ENCODE measurements around the gene MGLL.

MGLL gene

DNA sequence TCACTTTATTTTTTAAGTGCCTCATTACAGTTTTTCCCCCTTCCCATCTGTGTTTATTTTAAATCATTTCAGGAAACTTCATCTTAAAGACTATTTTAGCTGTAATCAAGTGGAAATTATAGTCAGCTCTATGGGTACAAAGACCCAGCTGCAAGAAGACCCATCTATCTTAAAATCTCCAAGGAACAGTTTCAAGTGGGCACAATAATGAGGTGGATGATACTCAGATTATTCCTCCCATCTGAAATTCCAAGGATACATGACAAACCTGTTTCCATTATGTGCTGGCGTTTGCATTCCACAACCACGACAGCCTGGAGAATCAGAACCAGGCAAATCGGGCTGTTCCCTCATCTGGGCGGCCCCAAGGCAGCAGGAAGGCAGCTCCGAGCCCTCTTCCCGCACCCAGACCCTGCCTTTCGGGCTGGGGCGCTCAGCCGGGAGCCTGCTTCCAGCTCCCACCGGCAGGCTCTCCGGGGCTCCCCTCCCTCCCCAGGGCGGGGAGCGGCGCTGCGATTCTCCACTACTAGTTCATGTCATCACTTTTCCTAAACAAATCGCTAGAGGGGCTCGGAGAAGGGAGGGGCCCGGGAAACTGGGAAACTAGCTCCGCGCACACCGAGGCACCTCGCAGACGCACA, at the start of gene MGLL:
MGLL (minus strand) TSS at position 475 of the 641 bp plus-strand sequence; CDS start at position 278, 197 bp downstream.
- DNase-seq (ENCODE audit: low read depth) = no peak

DNA sequence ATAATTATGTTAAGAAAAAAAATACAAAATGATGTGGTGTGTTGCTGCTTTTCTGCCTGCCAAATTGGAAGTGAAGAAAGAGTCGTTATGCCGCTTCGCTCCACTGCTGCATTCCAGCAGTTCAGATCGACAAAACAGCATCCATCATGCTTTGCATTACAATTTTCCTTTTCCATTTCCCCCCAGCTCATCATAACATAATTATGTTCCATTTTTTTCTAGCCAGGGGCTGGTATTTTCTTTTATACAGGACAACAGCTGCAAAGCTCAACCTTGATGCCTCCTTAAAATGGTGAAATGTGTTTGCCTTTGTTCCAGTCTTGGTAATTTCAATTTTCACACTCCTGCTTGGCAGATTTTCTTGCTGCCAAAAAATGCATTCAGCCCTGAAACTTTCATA, 47.8 kb upstream of the MGLL start:
- no peak for DNase-seq (ENCODE audit: low read depth)

DNA sequence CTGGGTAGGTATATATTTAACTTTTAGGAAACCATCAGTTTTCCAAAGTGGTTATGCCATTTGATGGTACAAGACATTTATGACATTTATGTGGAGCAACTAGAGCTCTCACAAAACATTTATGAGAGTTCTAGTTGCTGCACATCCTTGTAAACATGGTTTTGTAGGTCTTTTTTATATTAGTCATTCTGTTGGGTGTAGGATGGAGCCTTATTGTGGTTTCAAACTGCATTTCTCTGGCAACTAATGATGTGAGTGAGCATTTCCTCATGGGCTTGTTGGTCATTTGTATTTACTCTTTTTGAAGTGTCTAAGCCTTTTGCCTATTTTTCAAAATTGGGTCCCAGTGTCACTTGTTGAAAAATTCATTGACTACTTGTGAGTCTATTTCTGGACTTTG, 45.7 kb upstream of the MGLL start:
- no peak for DNase-seq (ENCODE audit: low read depth)

DNA sequence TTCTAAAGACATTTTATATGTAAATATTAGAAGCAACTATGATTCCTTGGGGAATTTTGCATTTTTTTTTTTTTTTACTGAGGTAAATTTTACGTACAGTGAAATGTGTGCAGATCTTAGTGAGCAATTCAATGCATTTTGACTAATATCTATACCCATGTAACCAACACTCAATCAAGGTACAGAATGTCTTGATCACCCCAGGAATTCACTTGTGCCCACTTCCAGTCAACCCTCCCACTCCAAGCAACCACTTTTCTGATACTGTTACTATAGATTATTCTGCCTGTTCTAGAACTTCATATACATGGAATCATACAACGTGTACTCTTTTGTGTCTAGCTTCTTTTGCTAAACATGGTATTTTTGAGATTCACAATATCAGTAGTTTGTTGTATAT, 45.1 kb upstream of the MGLL start:
- no peak for DNase-seq (ENCODE audit: low read depth)

DNA sequence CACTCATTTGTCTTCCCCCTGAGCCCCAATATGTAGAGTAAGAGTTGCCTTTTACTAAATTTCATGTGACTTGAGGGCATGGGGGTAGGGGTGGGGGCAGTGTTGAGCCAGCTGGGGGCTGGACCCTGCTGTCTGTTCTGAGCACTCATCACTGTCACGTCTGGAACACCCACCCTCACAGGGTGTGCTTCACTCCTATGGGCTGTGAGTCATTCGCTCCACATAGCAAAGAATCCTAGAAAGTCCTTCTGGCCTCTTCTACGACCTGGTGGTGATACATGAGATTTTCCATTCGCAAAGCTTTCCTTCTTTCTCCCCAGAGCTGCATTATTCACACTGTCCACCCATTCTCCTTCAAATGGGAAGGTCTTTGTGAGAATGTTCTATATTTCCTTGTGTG, 43.6 kb upstream of the MGLL start:
- no peak for DNase-seq (ENCODE audit: low read depth)

DNA sequence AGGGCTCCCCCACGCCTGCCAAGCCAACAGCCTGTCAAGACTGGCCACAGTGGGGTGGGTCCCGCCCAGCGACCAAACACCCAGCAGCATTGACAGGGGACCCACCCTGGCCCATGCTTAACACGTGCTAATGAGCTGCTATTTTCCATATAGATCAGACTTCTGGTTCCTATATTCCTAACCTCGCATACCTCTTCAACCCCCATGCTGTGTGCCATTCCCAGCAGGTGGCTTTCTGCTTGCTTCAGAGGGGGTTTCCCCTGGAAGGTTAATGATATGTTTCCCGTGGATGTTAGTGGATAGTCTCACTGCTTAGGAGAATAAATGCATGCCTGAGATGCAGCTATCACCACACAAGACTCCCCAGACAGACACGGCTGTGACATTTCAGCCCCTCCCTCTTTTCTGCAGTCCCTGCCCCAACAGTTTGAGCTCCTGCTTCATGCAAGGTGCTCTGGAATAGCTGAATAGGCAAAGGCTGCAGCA, 37.9 kb upstream of the MGLL start:
- DNase-seq (ENCODE audit: low read depth) = no peak

DNA sequence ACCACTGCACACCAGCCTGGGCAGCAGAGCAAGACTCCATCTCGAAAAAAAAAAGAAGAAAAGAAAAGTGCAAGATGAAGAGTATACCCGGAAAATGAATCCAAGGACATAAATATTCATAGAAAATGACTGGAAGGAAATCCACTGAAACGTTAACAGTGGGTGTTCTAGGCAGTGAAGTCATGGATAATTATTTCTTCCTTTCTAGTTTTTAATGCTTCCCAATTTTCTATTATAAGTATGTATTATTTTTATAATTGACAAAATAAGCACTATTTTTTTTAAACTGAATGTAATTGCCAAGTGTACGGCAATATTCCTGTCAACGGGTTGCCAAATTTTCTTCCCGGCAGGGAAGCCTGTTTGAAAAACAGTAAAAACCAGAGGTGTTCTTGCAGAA, 37.4 kb upstream of the MGLL start:
- DNase-seq (ENCODE audit: low read depth) = no peak

DNA sequence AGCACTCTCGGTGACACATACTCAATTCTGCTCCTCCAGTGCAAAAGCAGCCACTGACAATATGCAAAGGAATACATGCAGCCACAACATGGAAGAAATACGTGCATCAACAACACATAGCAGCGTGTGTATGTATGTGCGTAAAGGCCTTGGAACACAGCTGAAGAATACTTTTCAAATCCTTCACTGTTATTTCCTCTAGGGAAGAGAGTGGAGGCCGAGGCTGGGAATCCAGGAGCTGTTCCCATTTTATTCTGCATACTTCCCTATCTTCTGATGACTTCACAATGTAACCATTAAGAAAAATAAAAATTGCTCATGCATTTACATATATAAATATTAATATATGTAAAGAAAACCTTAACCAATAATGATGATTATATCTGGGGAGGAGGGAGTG, 36.6 kb upstream of the MGLL start:
- DNase-seq (ENCODE audit: low read depth) = no peak

DNA sequence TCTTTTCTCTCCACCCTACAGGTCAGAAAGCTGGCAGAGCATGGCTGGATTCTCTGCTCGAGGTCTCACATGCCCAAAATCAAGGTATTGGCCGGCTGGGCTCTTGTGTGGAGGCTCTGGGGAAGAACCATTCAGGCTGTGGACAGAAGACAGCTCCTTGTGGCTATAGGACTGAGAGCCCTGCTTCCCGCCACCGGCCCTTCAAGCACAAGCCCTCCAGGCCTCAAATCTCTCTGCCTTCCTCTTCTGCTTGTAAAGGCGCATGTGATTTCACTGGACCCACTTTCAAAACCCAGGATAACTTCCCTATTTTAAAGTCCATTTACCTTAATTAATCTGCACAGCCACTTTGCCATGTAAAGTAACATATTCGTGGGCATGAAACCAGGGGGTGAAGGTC, 36.2 kb upstream of the MGLL start:
- no peak for DNase-seq (ENCODE audit: low read depth)

DNA sequence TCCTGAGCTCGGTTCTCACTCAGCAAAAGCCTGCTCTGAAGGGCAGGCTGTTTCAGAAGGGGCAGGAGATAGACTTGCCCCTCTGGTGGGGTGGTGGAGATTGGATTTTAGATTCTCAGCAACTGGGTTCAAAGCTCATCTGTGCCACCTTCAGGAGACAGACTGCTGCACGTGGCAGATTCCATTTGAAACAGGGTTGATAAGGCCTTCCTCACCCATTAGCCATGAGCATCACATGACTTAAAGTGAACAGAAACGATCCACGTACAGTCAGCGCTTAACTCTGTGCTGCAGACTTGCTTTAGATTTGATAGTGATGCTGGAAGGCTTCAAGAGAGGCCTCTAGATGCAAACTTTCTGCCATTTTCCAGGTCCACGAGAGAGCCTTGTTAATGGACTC, 35.0 kb upstream of the MGLL start:
- no peak for DNase-seq (ENCODE audit: low read depth)

DNA sequence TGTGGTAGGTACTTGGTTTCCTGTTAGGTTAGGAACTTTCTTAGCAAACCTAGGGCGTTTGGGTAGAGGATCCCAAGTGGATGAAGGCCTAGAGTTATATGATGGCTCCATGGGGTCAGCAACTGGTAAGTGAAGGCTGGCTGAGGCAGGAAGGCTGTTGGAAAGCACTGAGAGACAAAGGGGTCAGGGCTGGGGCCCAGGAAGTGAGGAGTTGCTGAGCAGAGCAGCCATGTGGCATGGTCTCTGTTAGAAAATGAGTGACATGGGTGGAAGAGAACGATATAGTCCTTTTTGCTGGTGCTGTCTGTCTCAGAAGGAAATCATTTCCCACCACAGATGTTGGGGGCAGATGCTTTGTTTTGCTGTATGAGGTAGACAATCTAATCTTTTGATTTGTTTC, 34.5 kb upstream of the MGLL start:
- no peak for DNase-seq (ENCODE audit: low read depth)

DNA sequence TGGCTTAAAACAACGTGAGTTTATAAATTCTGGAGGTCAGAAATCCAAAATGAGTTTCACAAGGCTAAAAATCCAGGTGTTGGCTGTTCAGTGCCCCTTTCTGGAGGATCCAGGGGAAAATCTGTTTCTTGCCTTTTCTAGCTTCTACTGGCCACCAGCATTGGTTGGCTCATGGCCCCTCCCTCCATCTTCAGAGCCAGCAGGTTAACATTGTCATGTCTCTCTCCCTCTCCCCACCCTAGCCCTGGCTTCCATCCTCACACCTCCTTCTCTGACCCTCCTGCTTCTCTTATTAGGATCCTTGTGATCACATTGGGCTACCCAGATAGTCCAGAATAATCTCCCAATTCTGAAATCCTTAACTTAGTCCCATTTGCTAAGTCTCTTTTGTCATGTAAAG, 32.9 kb upstream of the MGLL start:
- no peak for DNase-seq (ENCODE audit: low read depth)

DNA sequence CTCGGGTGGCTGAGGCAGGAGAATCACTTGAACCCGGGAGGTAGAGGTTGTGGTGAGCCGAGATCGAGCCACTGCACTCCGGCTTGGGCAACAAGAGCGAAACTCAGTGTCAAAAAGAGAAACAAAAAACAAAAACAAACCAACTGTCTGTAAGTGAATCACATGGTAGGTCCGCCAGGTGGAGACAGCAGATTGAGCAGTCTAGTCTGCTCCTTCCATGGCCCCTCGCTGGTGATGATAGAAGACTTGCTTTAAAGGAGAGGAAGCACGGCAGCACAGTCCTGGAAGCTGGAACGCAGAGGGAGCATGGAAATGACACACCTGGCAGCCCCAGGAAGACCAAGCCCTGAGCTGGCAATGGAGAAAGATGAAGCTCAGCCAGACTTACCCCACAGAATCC, 31.4 kb upstream of the MGLL start:
- no peak for DNase-seq (ENCODE audit: low read depth)

DNA sequence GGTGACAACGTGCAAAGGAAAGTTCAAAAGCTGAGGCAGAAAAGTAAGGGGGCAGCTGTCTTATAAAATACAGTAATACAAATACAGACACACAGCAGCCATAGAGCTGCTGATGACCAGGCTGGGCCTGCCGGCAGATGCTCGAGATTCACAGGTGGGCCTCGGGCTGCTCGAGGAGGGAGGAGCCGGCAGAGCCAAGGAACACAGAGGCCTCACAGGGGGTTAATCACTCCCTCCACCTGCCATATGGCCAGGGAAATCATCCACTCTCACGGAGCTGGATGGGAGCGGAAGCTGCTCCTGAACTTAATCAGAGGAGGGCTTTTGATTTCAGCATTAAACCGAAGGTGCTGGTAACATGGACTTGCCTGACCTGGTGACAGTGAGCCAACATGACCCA, 29.6 kb upstream of the MGLL start:
- DNase-seq (ENCODE audit: low read depth) = no peak

DNA sequence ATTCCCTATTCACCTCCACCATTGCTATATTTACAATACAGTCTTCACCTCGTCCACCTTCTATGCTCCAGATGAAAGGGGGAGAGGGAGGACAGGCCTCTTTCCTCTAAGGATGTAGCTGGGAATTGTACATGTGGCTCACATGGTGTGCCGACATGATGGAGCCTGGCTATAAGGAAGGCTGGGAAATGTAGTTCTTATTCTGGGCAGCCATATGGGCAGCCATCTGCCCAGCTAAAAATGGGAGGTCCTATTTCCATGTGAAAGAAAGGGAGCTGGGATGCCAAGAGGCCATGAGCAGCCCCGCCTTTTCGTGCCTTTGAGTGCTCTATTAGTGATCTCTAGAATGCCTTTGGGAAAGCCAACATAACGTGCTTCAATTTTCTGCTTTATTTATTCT, 27.1 kb upstream of the MGLL start:
- no peak for DNase-seq (ENCODE audit: low read depth)

DNA sequence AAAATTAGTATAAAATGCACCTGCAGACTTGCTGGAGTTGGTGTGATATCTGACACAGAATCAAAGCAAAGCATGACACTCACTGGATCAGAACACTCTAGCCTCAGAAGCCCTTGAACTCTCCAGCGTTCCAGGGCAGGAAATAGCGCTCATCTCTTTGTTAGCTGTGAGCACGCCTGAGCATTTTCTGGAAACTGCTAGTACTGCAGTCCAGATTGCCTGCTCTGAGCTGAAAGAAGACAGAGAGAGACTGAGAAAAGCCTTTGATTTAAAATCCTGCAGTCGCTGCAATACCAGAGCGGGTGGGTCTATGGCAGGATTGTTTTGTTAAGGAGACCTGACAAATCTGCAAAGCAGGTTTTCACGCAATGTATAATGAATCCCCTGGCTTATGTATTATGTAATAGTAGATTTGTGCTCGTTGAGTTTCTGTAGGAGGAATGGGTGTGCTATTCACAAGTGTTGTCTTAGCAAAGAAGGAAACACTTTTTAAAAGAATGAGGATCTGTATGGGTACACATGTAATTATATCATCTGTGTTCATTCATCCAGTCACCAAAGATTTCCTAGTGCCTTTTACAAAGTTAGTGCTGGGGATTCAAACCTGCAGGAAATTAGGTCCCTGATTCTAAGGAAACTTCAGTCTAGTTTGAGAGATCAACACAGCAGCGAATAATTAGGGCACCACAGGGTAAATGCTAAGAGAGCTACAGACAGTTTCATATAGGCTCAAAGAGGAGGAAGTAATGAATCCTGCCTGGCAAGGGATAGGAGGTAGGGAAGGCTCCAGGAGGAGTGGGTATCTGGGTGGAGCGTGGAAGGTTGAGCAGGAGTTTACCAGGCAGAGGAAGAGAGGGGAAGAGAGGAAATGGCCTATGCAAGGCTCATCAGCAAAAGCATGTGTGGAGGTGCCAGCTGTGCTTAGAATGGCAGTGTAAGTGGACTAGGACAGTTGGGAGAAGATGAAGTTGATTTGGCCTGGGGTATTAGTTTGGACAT, 26.1 kb upstream of the MGLL start:
- no peak for DNase-seq (ENCODE audit: low read depth)

DNA sequence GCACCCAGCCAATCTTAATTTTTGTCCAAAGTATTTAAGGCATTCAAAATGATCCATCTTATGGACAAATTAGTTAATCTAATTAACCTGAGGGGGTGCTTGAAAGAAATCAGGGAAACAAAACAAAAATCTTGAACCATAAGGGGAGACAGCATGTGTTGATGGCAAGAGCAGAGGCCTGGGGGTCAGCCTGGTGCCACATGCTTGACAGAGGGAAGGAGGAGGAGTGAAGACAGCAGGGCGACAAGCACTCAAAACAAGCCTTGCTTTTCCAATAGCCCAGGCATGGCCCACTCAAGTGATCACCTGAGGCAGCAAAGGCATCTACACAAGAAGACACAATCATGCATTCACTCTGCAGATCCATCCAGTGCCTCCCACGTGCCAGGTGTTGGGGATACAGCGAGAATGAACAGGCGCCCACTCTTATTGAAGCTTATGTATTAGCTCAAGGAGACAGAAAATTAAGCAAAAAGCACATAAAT, 25.0 kb upstream of the MGLL start:
- DNase-seq (ENCODE audit: low read depth) = no peak

DNA sequence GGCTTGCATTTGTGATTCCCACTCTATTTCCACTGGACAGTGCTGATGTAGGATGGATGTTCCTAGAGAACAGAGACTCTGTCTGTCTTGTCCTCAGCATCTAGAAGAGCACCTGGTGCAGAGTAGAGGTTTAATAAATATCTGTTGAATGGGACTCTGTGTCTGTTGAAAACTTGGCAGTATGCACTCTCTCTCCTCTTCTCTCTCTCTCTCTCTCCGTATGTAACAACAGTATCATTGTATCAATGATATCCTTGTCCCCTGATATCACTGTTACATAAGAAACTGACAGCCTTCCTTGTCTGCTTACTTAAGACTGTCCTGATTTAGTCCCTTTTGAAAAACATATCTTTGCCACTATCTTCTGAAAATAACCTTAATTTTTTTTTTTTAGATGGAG, 24.3 kb upstream of the MGLL start:
- no peak for DNase-seq (ENCODE audit: low read depth)

DNA sequence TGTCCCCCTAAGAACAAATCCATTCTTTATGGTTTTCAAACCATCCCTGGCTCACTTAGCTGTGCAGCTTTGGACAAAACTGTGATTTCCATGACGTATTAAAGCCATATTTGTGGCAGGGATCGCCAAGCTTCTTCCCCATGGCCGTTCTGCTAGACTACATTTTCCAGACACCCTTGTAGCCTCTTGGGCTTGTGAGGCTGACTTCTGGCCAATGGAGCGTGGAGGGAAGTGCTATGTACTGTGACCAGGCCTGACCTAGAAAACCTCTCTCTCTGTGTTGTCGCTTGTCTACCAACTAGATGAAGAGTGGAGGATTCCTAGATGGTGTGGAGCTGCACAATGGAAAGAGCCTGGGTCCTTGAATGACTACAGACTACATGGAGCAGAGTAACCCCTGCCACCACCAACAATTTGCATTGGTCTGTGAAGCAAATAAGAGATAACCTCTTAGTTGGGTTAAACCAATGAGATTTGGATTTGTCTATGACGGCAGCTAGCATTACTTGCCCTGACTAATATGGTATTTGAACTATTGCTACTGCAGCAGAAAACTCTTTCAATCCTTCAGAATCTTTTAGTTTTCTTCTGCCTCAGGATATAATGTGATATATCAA, 22.1 kb upstream of the MGLL start:
- DNase-seq (ENCODE audit: low read depth) = no peak

DNA sequence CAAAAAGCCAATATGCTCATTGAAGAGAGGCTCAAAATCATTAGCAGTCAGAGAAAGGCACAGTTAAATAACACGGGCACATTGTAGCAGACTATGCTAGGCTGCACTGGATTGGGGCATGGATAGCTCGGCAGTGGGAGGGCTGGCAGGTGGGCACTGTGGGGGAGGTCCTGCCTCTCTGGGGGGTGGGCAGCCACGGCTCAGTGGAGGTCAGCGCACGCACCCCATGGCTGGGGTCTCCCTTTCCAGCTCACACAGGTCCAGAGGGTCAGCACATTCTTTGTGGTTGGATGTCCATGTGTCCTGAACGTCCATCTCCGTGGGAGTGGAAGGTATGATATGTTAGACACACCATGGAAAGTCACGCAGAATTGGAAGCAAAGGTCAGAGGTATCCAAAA, 18.4 kb upstream of the MGLL start:
- no peak for DNase-seq (ENCODE audit: low read depth)

DNA sequence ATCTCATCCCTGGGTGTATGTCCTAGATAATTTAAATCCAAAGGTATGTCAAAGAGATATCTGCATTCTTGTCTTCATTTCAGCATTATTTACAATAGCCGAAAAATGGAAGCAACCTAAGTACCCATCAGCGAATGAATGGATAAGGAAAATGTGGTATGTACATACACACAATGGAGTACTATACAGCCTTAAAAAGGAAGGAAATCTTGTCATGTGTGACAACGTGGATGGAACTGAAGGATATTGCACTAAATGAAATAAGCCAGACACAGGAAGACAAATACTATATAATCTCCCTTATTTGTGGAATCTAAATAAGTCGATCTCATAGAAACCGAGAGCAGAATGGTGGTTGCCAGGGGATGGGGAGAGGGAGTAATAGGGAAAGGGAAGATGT, 16.8 kb upstream of the MGLL start:
- DNase-seq (ENCODE audit: low read depth) = no peak

DNA sequence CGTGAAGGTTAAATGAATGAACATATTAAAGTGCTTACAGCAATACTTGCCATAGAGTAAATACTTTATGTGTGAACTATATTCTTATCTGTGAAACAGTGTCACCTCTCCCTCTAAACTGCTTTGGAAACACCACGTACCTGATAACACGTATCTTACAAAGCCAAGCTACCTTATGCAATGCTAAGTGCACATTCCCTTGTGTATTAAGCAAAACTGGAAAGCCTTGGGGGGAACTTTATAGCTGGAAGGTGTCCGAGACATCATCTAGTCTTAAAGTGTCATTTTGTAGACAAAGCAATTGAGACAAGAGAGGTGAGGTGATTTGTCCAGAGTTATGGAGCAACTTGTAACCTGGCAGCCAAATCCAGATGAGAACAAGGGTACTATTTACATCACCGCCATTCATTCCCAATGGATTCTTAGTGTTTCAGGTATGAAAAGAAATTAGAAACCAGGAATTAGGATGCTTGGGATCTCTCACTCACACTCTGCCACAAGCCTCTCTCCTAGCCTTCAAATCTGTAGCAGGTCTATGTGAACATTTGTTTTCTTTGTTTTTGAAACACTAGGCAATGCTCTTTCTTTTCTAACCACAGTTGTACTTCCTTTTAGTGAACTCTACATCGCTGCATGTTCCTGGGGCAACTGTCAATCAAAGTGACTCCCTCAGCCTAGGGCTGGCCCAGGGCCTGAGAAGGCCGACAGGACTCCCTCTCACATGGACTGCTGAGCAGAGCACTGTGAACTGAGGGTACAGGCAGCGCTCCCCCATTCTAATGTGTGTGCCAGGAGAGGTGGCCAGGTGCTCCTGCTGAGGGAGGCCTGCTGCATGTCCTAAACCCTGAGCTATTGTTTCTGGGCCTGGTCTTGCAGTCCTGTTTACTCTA, 13.9 kb upstream of the MGLL start:
- DNase-seq (ENCODE audit: low read depth) = no peak
